Tibial nerve (tissue), 4 donors: Measurements from ENCODE around the gene CHRDL2. TPM values are rescaled to one million over a fixed set of nuclear protein-coding genes. Genes with fewer than 3 reads are reported as not detected.
A peak's percentile ranks its signal among the peaks of the same experiment; 100 is the strongest.

Experiments
- DNase-seq, 2 donors: peaks; one replicate each; pipeline ENCODE4 v3.0.0-alpha.2; 2019; ENCODE audit warnings: low spot score in 2 of 2
- H3K27ac ChIP-seq, 4 donors: fragments of 200-600 bp; sonication (generic) in 3 of 4; one replicate each; pipeline ENCODE4 v1.5.1; 2017 to 2019; ENCODE audit warnings: mild to moderate bottlenecking in 1 of 4
- H3K27me3 ChIP-seq, 2 donors: fragments of 200-600 bp; sonication (generic) in 1 of 2; one replicate each; pipeline versions ENCODE4 v1.5.1 to v1.6.0; 2017 to 2019
- H3K36me3 ChIP-seq, 3 donors: fragments of 200-600 bp; sonication (generic); one replicate each; pipeline ENCODE4 v1.5.1; 2018 to 2019
- H3K4me1 ChIP-seq, 4 donors: fragments of 200-600 bp; sonication (generic) in 3 of 4; one replicate each; pipeline ENCODE4 v1.5.1; 2017 to 2019
- H3K4me3 ChIP-seq, 4 donors: fragments of 200-600 bp; sonication (generic) in 3 of 4; one replicate each; pipeline ENCODE4 v1.5.1; 2017 to 2019; ENCODE audit warnings: mild to moderate bottlenecking in 1 of 4, moderate library complexity in 1 of 4
- H3K9me3 ChIP-seq, 4 donors: fragments of 200-600 bp; sonication (generic) in 3 of 4; one replicate each; pipeline ENCODE4 v1.5.1; 2017 to 2019
- CTCF ChIP-seq, 5 experiments: fragments of 200-600 bp in 3 of 5; fragments of 450-650 bp in 2 of 5; sonication (generic) in 3 of 5; IDR thresholded peaks; one replicate each; pipeline ENCODE4 v1.5.1; 2016 to 2019; ENCODE audit warnings: antibody characterized with exemption in 5 of 5, mild to moderate bottlenecking in 3 of 5, moderate library complexity in 2 of 5
- EP300 ChIP-seq, 2 donors: sonication (generic); formaldehyde crosslinking; IDR thresholded peaks; one replicate each; pipeline ENCODE4 v1.6.1; 2017; ENCODE audit warnings: antibody characterized with exemption in 2 of 2, mild to moderate bottlenecking in 1 of 2
- POLR2A ChIP-seq, 2 donors: fragments of 450-650 bp; IDR thresholded peaks; one replicate each; pipeline ENCODE4 v1.6.1; 2017; ENCODE audit warnings: antibody characterized with exemption in 2 of 2, mild to moderate bottlenecking in 2 of 2, moderate library complexity in 2 of 2
- WGBS, 2 donors: methylation state at CpG; one replicate each; pipeline ENCODE4 v1.1.5; 2018; 5-methylcytosine and 5-hydroxymethylcytosine counted together
- total RNA-seq, 4 donors: library from RNA; depleted of rRNA; stranded (reverse); fragments of >200 nt; gene quantifications; one replicate each; pipeline ENCODE4 v1.1.0, GENCODE V29; 2016

Gene CHRDL2
- total RNA-seq, 4 donors from 2014 or later, result not detected

GRCh38 chr11:74676596-74676995 lies 54.6 kb downstream of the CHRDL2 start:
- Histone ChIP-seq H3K27me3 (no peaks in the 10 kb centered on the region), H3K4me3 (no peak overlapping the region), H3K27ac (no peak overlapping the region), H3K36me3 (no peaks in the 10 kb centered on the region), H3K9me3 (no peaks in the 10 kb centered on the region), H3K4me1 (peaks cover 0 to 16% (median 6%) of the 10 kb centered on the region in 4 donors)
- TF ChIP-seq CTCF (IDR thresholded peaks at IDR 0.05), result no peak
- no peak for TF ChIP-seq POLR2A (IDR thresholded peaks at IDR 0.05)
- TF ChIP-seq EP300 (IDR thresholded peaks at IDR 0.05), result no peak
- DNase-seq, result no peak
- 84 to 87% methylated on average over 5 of the region's 5 CpGs for WGBS, 2 donors

GRCh38 chr11:74675761-74676160 lies 55.5 kb downstream of the CHRDL2 start:
- no peak overlapping the region for H3K4me3 ChIP-seq
- H3K27me3 ChIP-seq, result no peaks in the 10 kb centered on the region
- no peaks in the 10 kb centered on the region for H3K9me3 ChIP-seq
- no peak for DNase-seq
- H3K36me3 ChIP-seq, result no peaks in the 10 kb centered on the region
- TF ChIP-seq POLR2A (IDR thresholded peaks at IDR 0.05) (no peak), EP300 (IDR thresholded peaks at IDR 0.05) (no peak), CTCF (IDR thresholded peaks at IDR 0.05) (no peak)
- WGBS, 2 donors, result 77 to 80% methylated on average over 3 of the region's 3 CpGs
- no peak overlapping the region for H3K27ac ChIP-seq
- H3K4me1 ChIP-seq, result peaks cover 0 to 16% (median 6%) of the 10 kb centered on the region in 4 donors

GRCh38 chr11:74673693-74674360 lies 57.4 kb downstream of the CHRDL2 start:
- no peak for DNase-seq
- WGBS, 2 donors, result 70 to 87% methylated on average over 7 of the region's 7 CpGs
- H3K4me1 ChIP-seq, result peaks cover 0 to 16% (median 6%) of the 10 kb centered on the region in 4 donors

GRCh38 chr11:74672956-74673692 lies 58.1 kb downstream of the CHRDL2 start:
- Histone ChIP-seq H3K9me3 (no peaks in the 10 kb centered on the region), H3K27ac (peak overlapping the region in 2 of 4 donors; percentile 34 to 63), H3K36me3 (no peaks in the 10 kb centered on the region), H3K4me1 (peaks cover 0 to 16% (median 6%) of the 10 kb centered on the region in 4 donors), H3K27me3 (no peaks in the 10 kb centered on the region), H3K4me3 (no peak overlapping the region)
- 40 to 54% methylated on average over 12 of the region's 12 CpGs for WGBS, 2 donors
- peak in 1 of 2 donors; percentile 30 for DNase-seq
- TF ChIP-seq CTCF (IDR thresholded peaks at IDR 0.05) (no peak), EP300 (IDR thresholded peaks at IDR 0.05) (peak in 1 of 2 donors; percentile 19)

More at GRCh38 chr11:74673693-74674360, 57.4 kb downstream of the CHRDL2 start:
- Histone ChIP-seq H3K4me3 (no peak overlapping the region), H3K9me3 (no peaks in the 10 kb centered on the region), H3K36me3 (no peaks in the 10 kb centered on the region), H3K27me3 (no peaks in the 10 kb centered on the region), H3K27ac (peak overlapping the region in 2 of 4 donors; percentile 34 to 63)
- TF ChIP-seq CTCF (IDR thresholded peaks at IDR 0.05) (no peak), EP300 (IDR thresholded peaks at IDR 0.05) (no peak), POLR2A (IDR thresholded peaks at IDR 0.05) (no peak)
